PC-3 (cell line): ENCODE measurements around the gene MAML2. TPM values are rescaled to one million over a fixed set of nuclear protein-coding genes. Genes with fewer than 3 reads are reported as not detected.
A peak's percentile ranks its signal among the peaks of the same experiment; 100 is the strongest.

Experiments
- ATAC-seq: fragments of 200-7000 bp; cut with Tn5 transposase; 2 replicates; pipeline ENCODE4 v1.9.1; 2020; ENCODE audit warnings: mild to moderate bottlenecking, moderate library complexity
- BruUV-seq: library from RNA; stranded (reverse); fragments of 400-500 nt; replicated peaks from 2 replicates; lab custom pipeline; 2021; lab: Mats Ljungman, UMichigan
- CTCF ChIA-PET: fragments of 300-600 bp; sonication (Branson Sonifier 250); formaldehyde crosslinking; loops from one replicate; lab custom pipeline; 2022; ENCODE audit warnings: antibody characterized with exemption; lab: Charles Lee
- POLR2A ChIA-PET: fragments of 300-600 bp; sonication (Branson Sonifier 250); formaldehyde crosslinking; loops from one replicate; lab custom pipeline; 2022; ENCODE audit warnings: antibody characterized with exemption; ENCODE audit not compliant: unreplicated experiment; lab: Charles Lee
- DNase-seq: peaks from one replicate; pipeline ENCODE4 v3.0.0-alpha.2; 2015
- H2AFZ ChIP-seq: fragments of 300-600 bp; sonication (generic); 2 replicates; pipeline ENCODE4 v1.6.0; 2016; ENCODE audit warnings: antibody characterized with exemption, low read length
- H3F3A ChIP-seq: fragments of 300-600 bp; sonication (generic); one replicate; pipeline ENCODE4 v1.6.0; 2017; ENCODE audit warnings: antibody characterized with exemption, low read length, control low read depth, mild to moderate bottlenecking; ENCODE audit not compliant: unreplicated experiment
- H3K27ac ChIP-seq: fragments of 300-600 bp; sonication (generic); 2 replicates; pipeline ENCODE4 v1.5.1; 2016; ENCODE audit warnings: mild to moderate bottlenecking, low read length
- H3K27me3 ChIP-seq: fragments of 300-600 bp; sonication (generic); 2 replicates; pipeline ENCODE4 v1.6.1; 2016; ENCODE audit warnings: low read length, mixed read lengths
- H3K36me3 ChIP-seq: fragments of 300-600 bp; sonication (generic); 2 replicates; pipeline ENCODE4 v1.6.1; 2016; ENCODE audit warnings: low read depth, mixed run types, low read length, mixed read lengths
- H3K4me1 ChIP-seq: fragments of 300-600 bp; sonication (generic); 2 replicates; pipeline ENCODE4 v1.5.1; 2016; ENCODE audit warnings: low read length; ENCODE audit not compliant: insufficient read depth
- H3K4me2 ChIP-seq: fragments of 300-600 bp; sonication (generic); 2 replicates; pipeline ENCODE4 v1.6.0; 2016; ENCODE audit warnings: low read length
- H3K4me3 ChIP-seq: fragments of 300-600 bp; sonication (generic); 2 replicates; pipeline ENCODE4 v1.5.1; 2016; ENCODE audit warnings: mild to moderate bottlenecking, low read length, mixed read lengths
- H3K79me2 ChIP-seq: fragments of 300-600 bp; sonication (generic); 2 replicates; pipeline ENCODE4 v1.6.1; 2017; ENCODE audit warnings: low read length, mixed read lengths
- H3K9ac ChIP-seq: fragments of 300-600 bp; sonication (generic); 2 replicates; pipeline ENCODE4 v1.6.0; 2016; ENCODE audit warnings: mild to moderate bottlenecking, low read length
- H3K9me2 ChIP-seq: fragments of 300-600 bp; sonication (generic); replicated peaks from 2 replicates; pipeline ENCODE4 v1.6.1; 2016; ENCODE audit warnings: mixed run types, low read length, mixed read lengths
- H3K9me3 ChIP-seq: fragments of 300-600 bp; sonication (generic); 2 replicates; pipeline ENCODE4 v1.6.1; 2016; ENCODE audit warnings: low read length, mixed read lengths
- H4K20me1 ChIP-seq: fragments of 300-600 bp; sonication (generic); 2 replicates; pipeline ENCODE4 v1.6.1; 2016; ENCODE audit warnings: low read length, mixed read lengths
- CTCF ChIP-seq: fragments of 300-600 bp; sonication (generic); conservative IDR thresholded peaks from 2 replicates; pipeline ENCODE4 v1.5.1; 2017; ENCODE audit warnings: antibody characterized with exemption, low read depth, mild to moderate bottlenecking, low read length
- EZH2 ChIP-seq: fragments of 300-600 bp; sonication (generic); IDR thresholded peaks from one replicate; pipeline ENCODE4 v1.6.1; 2017; ENCODE audit warnings: antibody characterized with exemption, mild to moderate bottlenecking, low read length; ENCODE audit not compliant: unreplicated experiment
- EZH2phosphoT487 ChIP-seq: fragments of 300-600 bp; sonication (generic); IDR thresholded peaks from 2 replicates; pipeline ENCODE4 v1.6.1; 2018; ENCODE audit warnings: mild to moderate bottlenecking, antibody characterized with exemption, low read length, borderline replicate concordance
- intact Hi-C: fragments of 100-400 bp; cut with micrococcal nuclease; formaldehyde crosslinking; loops from 2 replicates; pipeline ENCODE4 v1.9.0; 2023
- total RNA-seq: library from RNA; depleted of rRNA; stranded (reverse); fragments of >200 nt; gene quantifications from 2 replicates; pipeline ENCODE4 v1.2.3, GENCODE V29; 2014

Gene MAML2
- total RNA-seq, 1 experiment from 2014 or later: 10.9 TPM

DNA sequence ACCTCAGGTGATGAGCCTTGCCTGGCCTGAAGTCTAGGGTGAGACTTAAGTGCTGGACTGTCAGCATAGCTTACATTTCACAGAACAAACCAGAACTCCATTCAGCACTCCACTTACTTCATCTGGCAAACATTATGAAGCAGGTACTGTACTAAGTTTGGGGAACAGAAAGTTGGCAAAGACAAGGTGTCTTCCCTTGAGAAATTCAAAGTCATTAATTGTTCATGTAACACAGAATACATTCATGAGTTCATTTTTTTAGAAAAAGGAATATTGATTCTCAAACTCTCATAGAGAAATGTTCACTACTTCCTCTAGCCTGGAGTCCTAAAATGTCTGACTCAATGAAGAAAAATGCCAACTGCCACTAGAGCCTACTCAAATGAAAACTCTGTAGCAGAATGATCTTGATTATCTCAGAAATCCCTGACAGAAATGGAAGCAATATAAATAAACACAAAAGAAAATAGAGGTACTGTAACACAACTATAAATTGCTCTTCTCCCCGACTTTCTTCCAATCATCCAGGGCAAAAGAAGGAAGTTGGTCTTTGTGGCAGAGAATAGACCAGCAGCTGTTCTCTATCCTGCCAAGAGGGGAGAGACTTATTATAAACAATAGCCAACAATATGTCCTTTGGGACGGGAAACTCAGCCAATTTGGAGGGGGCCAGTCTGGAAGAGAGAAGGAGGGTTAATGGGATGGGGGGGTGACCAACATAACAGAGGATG, 289.9 kb downstream of the MAML2 start:
- no peak overlapping the region for H2AFZ ChIP-seq
- no peak overlapping the region for H3K9ac ChIP-seq
- CTCF ChIA-PET: no interaction called here
- H3K4me3 ChIP-seq: no peak overlapping the region
- H4K20me1 ChIP-seq: no peaks in the 10 kb centered on the region
- H3K9me2 ChIP-seq: no peaks in the 10 kb centered on the region
- H3K79me2 ChIP-seq: no peaks in the 10 kb centered on the region
- intact Hi-C loops: loop anchor here (10.0 kb wide), 2 partner anchors 92 to 172 kb away; no protein-coding TSS in a partner anchor
- H3K9me3 ChIP-seq: no peaks in the 10 kb centered on the region
- no peaks in the 10 kb centered on the region for H3F3A ChIP-seq
- DNase-seq (peak; percentile 71), ATAC-seq (peak; percentile 52)
- peak overlapping the region; percentile 2; the same call in 1 of the 2 replicates for H3K27ac ChIP-seq
- POLR2A ChIA-PET: interaction anchor here (0.6 kb wide), 1 partner anchor 529 kb away, joined by 3 read pairs; no protein-coding TSS in a partner anchor
- H3K4me2 ChIP-seq: peak overlapping the region; percentile 7; the same call in 1 of the 2 replicates
- no TSS peak for BruUV-seq
- no peaks in the 10 kb centered on the region for H3K36me3 ChIP-seq
- no peaks in the 10 kb centered on the region for H3K27me3 ChIP-seq
- H3K4me1 ChIP-seq: peaks cover 45% of the 10 kb centered on the region
- TF ChIP-seq EZH2phosphoT487: no peak
- no peak for TF ChIP-seq EZH2
- TF ChIP-seq CTCF: no peak

DNA sequence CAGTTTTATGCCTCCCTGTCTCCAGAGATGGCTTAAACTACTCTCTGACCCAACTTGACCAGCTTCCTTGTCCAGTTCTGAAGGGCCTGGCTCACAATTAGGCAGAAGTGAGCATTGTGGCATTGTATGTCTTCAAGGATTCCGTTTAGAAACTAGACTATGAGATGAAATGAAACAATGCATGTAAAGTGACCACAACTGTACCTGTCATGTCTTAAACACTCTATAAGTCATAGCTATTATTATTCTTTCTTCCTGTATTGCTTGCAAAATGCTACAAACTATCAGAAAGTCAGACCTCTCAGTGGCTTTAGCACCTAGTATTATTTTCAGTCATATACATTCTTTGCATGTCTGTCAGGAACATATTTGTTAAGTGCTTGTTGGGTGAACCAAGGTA, 291.2 kb downstream of the MAML2 start:
- no peaks in the 10 kb centered on the region for H3K27me3 ChIP-seq

More for the DNA sequence above, 291.2 kb downstream of the MAML2 start:
- TF ChIP-seq CTCF: no peak
- TF ChIP-seq EZH2phosphoT487: no peak
- TF ChIP-seq EZH2: no peak
- H3K4me3 ChIP-seq: no peak overlapping the region
- ATAC-seq: no peak
- no peak overlapping the region for H3K9ac ChIP-seq
- no peaks in the 10 kb centered on the region for H3K9me2 ChIP-seq
- POLR2A ChIA-PET: no interaction called here
- peak; percentile 39 for DNase-seq
- H3F3A ChIP-seq: no peaks in the 10 kb centered on the region
- no TSS peak for BruUV-seq
- H3K36me3 ChIP-seq: no peaks in the 10 kb centered on the region
- CTCF ChIA-PET: no interaction called here
- no peaks in the 10 kb centered on the region for H3K79me2 ChIP-seq
- no peak overlapping the region for H3K27ac ChIP-seq
- intact Hi-C loops: loop anchor here (10.0 kb wide), 2 partner anchors 93 to 173 kb away; no protein-coding TSS in a partner anchor
- peaks cover 45% of the 10 kb centered on the region for H3K4me1 ChIP-seq
- H3K9me3 ChIP-seq: no peaks in the 10 kb centered on the region
- no peak overlapping the region for H2AFZ ChIP-seq
- H3K4me2 ChIP-seq: no peak overlapping the region
- H4K20me1 ChIP-seq: no peaks in the 10 kb centered on the region
